ENCODE results near the gene BTBD1.

DNA sequence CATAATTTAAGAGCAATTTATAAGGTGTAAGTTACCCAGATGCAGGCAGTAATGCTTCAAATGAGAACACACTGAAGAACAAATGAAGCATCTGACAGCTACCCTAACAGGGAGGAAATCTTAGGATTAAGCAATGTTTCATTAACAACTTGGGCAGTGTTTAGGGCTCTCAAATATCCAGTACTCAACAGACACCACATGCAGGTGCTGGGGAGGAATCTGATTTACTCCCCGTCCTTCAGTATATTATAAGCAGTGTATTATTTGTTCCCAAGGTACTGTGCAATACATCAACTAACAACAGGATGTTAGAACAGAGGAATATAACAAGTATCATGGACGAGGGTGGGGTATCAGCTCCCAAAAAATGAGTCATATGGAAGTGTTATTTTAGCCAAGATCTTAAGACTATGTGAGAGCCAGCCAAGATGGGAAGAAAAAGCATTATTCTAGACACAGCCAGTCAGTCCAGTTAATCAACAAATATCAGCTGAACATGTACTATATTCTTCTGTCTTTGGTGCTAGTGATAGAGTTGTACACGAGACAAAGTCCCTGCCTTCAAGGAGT is 20.4 kb downstream of the BTBD1 start:
- TF ChIP-seq GATA2 (IDR thresholded peaks at IDR 0.05; ENCODE audit: low read depth, low read length), result no peak
- TF ChIP-seq GATA3 (IDR thresholded peaks at IDR 0.05; ENCODE audit: low read depth, low read length), result no peak
